H1 (cell line): Measurements from ENCODE around the gene SH3PXD2A. TPM values are rescaled to one million over a fixed set of nuclear protein-coding genes. Genes with fewer than 3 reads are reported as not detected.

Experiments used
- CTCF ChIA-PET: fragments of 300-600 bp; sonication (Branson Sonifier 250); formaldehyde crosslinking; loops from one replicate; lab custom pipeline; 2021; ENCODE audit not compliant: partially characterized antibody; lab: Charles Lee
- POLR2A ChIA-PET: fragments of 300-600 bp; sonication (Branson Sonifier 250); formaldehyde crosslinking; loops from one replicate; lab custom pipeline; 2021; ENCODE audit warnings: inconsistent platforms; ENCODE audit not compliant: partially characterized antibody; lab: Charles Lee
- DNase-seq, 2 experiments: peaks; one replicate each; pipeline versions ENCODE4 v3.0.0 to v3.0.0-alpha.2; 2010 to 2022; ENCODE audit warnings: low spot score in 2 of 2, low read depth in 1 of 2, mixed read lengths in 1 of 2
- FAIRE-seq: peaks from 2 replicates; lab custom pipeline; 2011; peaks lifted over from hg19 to GRCh38; lab: Jason Lieb, UNC
- H2AFZ ChIP-seq: 2 replicates; pipeline ENCODE4 v1.8.1; 2012; ENCODE audit warnings: low read length, inconsistent platforms
- H2AK5ac ChIP-seq: 2 replicates; pipeline ENCODE4 v1.6.1; 2013; ENCODE audit warnings: low read depth, low read length
- H2BK120ac ChIP-seq: replicated peaks from 2 replicates; pipeline ENCODE3; 2013; ENCODE audit warnings: low read depth, low read length, inconsistent platforms
- H2BK12ac ChIP-seq: 2 replicates; pipeline ENCODE4 v1.6.1; 2013; ENCODE audit warnings: low read depth, low read length
- H2BK15ac ChIP-seq: 2 replicates; pipeline ENCODE4 v1.6.1; 2013; ENCODE audit warnings: low read length
- H2BK20ac ChIP-seq: 2 replicates; pipeline ENCODE4 v1.6.1; 2013; ENCODE audit warnings: low read length
- H2BK5ac ChIP-seq: 2 replicates; pipeline ENCODE4 v1.6.1; 2013; ENCODE audit warnings: low read depth, low read length
- H3K14ac ChIP-seq: 2 replicates; pipeline ENCODE4 v1.6.1; 2013; ENCODE audit warnings: inconsistent platforms; ENCODE audit not compliant: insufficient read length
- H3K18ac ChIP-seq: 2 replicates; pipeline ENCODE4 v1.6.1; 2013; ENCODE audit warnings: low read length; ENCODE audit errors: extremely low read depth
- H3K23ac ChIP-seq: 2 replicates; pipeline ENCODE4 v1.6.1; 2013; ENCODE audit warnings: inconsistent platforms; ENCODE audit not compliant: insufficient read length
- H3K23me2 ChIP-seq: 2 replicates; pipeline ENCODE4 v1.6.1; 2013; ENCODE audit warnings: low read depth, low read length
- H3K27ac ChIP-seq: 2 replicates; pipeline ENCODE4 v1.6.1; 2011; ENCODE audit warnings: low read depth, low read length, inconsistent platforms
- H3K27me3 ChIP-seq, 4 experiments: replicated peaks in 1 of 4; 1 replicate in 1 of 4; 2 replicates in 3 of 4; pipeline versions ENCODE4 v1.6.1 to v1.8.1; 2011 to 2013; ENCODE audit warnings: low read length in 3 of 4, mild to moderate bottlenecking in 3 of 4, inconsistent platforms in 2 of 4, mixed read lengths in 2 of 4, moderate library complexity in 1 of 4; ENCODE audit not compliant: control insufficient read depth in 3 of 4, insufficient read depth in 3 of 4; ENCODE audit errors: extremely low read depth in 1 of 4
- H3K36me3 ChIP-seq, 4 experiments: 2 replicates each; pipeline versions ENCODE4 v1.6.1 to v1.8.1; 2011 to 2013; ENCODE audit warnings: mild to moderate bottlenecking in 4 of 4, low read length in 3 of 4, moderate library complexity in 2 of 4, control low read depth in 1 of 4, inconsistent platforms in 1 of 4; ENCODE audit not compliant: insufficient read depth in 4 of 4, control insufficient read depth in 2 of 4
- H3K4ac ChIP-seq: replicated peaks from 2 replicates; pipeline ENCODE3; 2013; ENCODE audit warnings: low read length, low read depth, mixed read lengths, inconsistent platforms; ENCODE audit not compliant: insufficient read length
- H3K4me1 ChIP-seq, 4 experiments: replicated peaks in 1 of 4; 1 replicate in 1 of 4; 2 replicates in 3 of 4; pipeline versions ENCODE4 v1.6.1 to v1.8.1; 2011 to 2013; ENCODE audit warnings: low read length in 3 of 4, inconsistent platforms in 2 of 4, mixed read lengths in 1 of 4; ENCODE audit not compliant: insufficient read depth in 4 of 4, control insufficient read depth in 3 of 4
- H3K4me2 ChIP-seq, 2 experiments: 2 replicates each; pipeline versions ENCODE4 v1.6.1 to v1.8.1; 2011 to 2013; ENCODE audit warnings: low read depth in 2 of 2, low read length in 2 of 2, control low read depth in 1 of 2, inconsistent platforms in 1 of 2, mild to moderate bottlenecking in 1 of 2; ENCODE audit not compliant: insufficient read depth in 1 of 2
- H3K4me3 ChIP-seq, 4 experiments: fragments of 200-600, 300-600 bp in 1 of 4; sonication (generic), shearing (Covaris generic), sonication (Bioruptor Twin) in 1 of 4; 2 replicates each; pipeline versions ENCODE4 v1.5.1 to v1.8.1; 2011 to 2016; ENCODE audit warnings: low read length in 4 of 4, low read depth in 3 of 4, control low read depth in 2 of 4, inconsistent platforms in 2 of 4, mild to moderate bottlenecking in 2 of 4, mixed read lengths in 1 of 4, moderate library complexity in 1 of 4; ENCODE audit not compliant: insufficient read depth in 2 of 4; ENCODE audit errors: extremely low read depth in 1 of 4
- H3K56ac ChIP-seq: replicated peaks from 2 replicates; pipeline ENCODE3; 2013; ENCODE audit warnings: low read depth, mild to moderate bottlenecking, mixed read lengths, low read length, inconsistent platforms; ENCODE audit not compliant: insufficient read length
- H3K79me1 ChIP-seq: 2 replicates; pipeline ENCODE4 v1.6.1; 2013; ENCODE audit warnings: low read depth, low read length, control low read depth
- H3K79me2 ChIP-seq, 2 experiments: 2 replicates each; pipeline versions ENCODE4 v1.6.1 to v1.8.1; 2012 to 2013; ENCODE audit warnings: low read length in 2 of 2, mild to moderate bottlenecking in 2 of 2, inconsistent platforms in 1 of 2; ENCODE audit not compliant: insufficient read depth in 2 of 2, control insufficient read depth in 1 of 2
- H3K9ac ChIP-seq, 4 experiments: replicated peaks in 1 of 4; 1 replicate in 1 of 4; 2 replicates in 3 of 4; pipeline versions ENCODE4 v1.6.1 to v1.8.1; 2011 to 2013; ENCODE audit warnings: low read depth in 3 of 4, low read length in 3 of 4, control low read depth in 2 of 4, mild to moderate bottlenecking in 2 of 4, moderate library complexity in 2 of 4, inconsistent platforms in 1 of 4; ENCODE audit errors: extremely low read depth in 1 of 4
- H3K9me3 ChIP-seq, 2 experiments: 2 replicates each; pipeline versions ENCODE4 v1.6.1 to v1.8.1; 2012 to 2013; ENCODE audit warnings: mild to moderate bottlenecking in 2 of 2, moderate library complexity in 2 of 2, control low read depth in 1 of 2, inconsistent platforms in 1 of 2, low read depth in 1 of 2, low read length in 1 of 2, mixed read lengths in 1 of 2; ENCODE audit not compliant: insufficient read depth in 2 of 2
- H4K20me1 ChIP-seq, 2 experiments: replicated peaks in 1 of 2; 2 replicates each; pipeline versions ENCODE3 to v1.8.1; 2011 to 2013; ENCODE audit warnings: inconsistent platforms in 2 of 2, low read length in 2 of 2, mild to moderate bottlenecking in 1 of 2; ENCODE audit not compliant: insufficient read depth in 2 of 2, control insufficient read depth in 1 of 2
- H4K5ac ChIP-seq: 2 replicates; pipeline ENCODE4 v1.6.1; 2013; ENCODE audit warnings: low read length, low read depth, mixed read lengths, inconsistent platforms; ENCODE audit not compliant: insufficient read length
- H4K8ac ChIP-seq: 2 replicates; pipeline ENCODE4 v1.8.0; 2013; ENCODE audit warnings: mild to moderate bottlenecking, moderate library complexity, low read length, inconsistent platforms; ENCODE audit not compliant: insufficient read depth; ENCODE audit errors: extremely low read depth
- H4K91ac ChIP-seq: replicated peaks from 2 replicates; pipeline ENCODE3; 2013; ENCODE audit warnings: low read length, mixed read lengths, inconsistent platforms; ENCODE audit not compliant: insufficient read length
- ATF3 ChIP-seq: IDR thresholded peaks from 2 replicates; pipeline ENCODE4 v1.6.1; 2011; ENCODE audit warnings: low read depth, mild to moderate bottlenecking, low read length; ENCODE audit not compliant: insufficient read depth
- JUN ChIP-seq: IDR thresholded peaks from 2 replicates; pipeline ENCODE4 v1.6.1; 2011; ENCODE audit warnings: low read depth, mild to moderate bottlenecking, improper control_type of control experiment, low read length
- SIX5 ChIP-seq: IDR thresholded peaks from 2 replicates; pipeline ENCODE4 v1.6.1; 2011; ENCODE audit warnings: mild to moderate bottlenecking, low read depth, low read length
- TBP ChIP-seq: IDR thresholded peaks from 2 replicates; pipeline ENCODE4 v1.6.1; 2011; ENCODE audit warnings: low read depth, low read length, improper control_type of control experiment
- WGBS, 2 experiments: shearing (Covaris generic) in 1 of 2; methylation state at CpG; one replicate each; pipeline versions ENCODE4 v1.1.6 to v1.1.7; 2013 to 2015; ENCODE audit warnings: low lambda C conversion rate in 2 of 2, mixed read lengths in 2 of 2, inconsistent platforms in 1 of 2, low coverage in 1 of 2, missing lambda C conversion rate in 1 of 2; ENCODE audit not compliant: insufficient replicate concordance in 2 of 2, insufficient coverage in 1 of 2, insufficient read length in 1 of 2; ENCODE audit errors: extremely low coverage in 1 of 2, missing lambda C conversion rate in 1 of 2; 5-methylcytosine and 5-hydroxymethylcytosine counted together
- polyA plus RNA-seq, 7 experiments: library from polyadenylated mRNA; depleted of rRNA in 3 of 7; stranded (reverse) in 5 of 7; unstranded in 2 of 7; fragments of >200 nt in 5 of 7; fragments of 200-250 nt in 2 of 7; gene quantifications; 1 replicate in 5 of 7; 2 replicates in 1 of 7; 4 replicates in 1 of 7; pipeline versions ENCODE4 v1.2.1 to v1.2.3, GENCODE V29; 2011 to 2013; ENCODE audit warnings: missing spikeins in 2 of 7, mixed read lengths in 2 of 7
- total RNA-seq: library from RNA; stranded (reverse); fragmentation: NEBNext Ultra II Directional; extraction: Animal tissue kit (Norgen Biotek cat#: 25700); gene quantifications from 2 replicates; pipeline ENCODE4 v1.2.1, GENCODE V29; 2021

SH3PXD2A gene
- total and polyA plus RNA-seq, 2 of the 8 experiments (the other 6 are each of a cell fraction or from before 2014, with no cell fraction given) = 5.4 to 16.3 TPM

- ChIA-PET POLR2A (interaction anchor here (0.9 kb wide), 1 partner anchor 70 kb away, joined by 3 read pairs; no protein-coding TSS in a partner anchor), CTCF (interaction anchor here (0.6 to 6.4 kb wide), 14 partner anchors 8 to 338 kb away, joined by 3 to 64 read pairs (median 3); no protein-coding TSS in a partner anchor)
- no peak overlapping the region for H3K23ac ChIP-seq
- H3K4me2 ChIP-seq = no peak overlapping the region
- H4K20me1 ChIP-seq = no peaks in the 10 kb centered on the region
- no peak overlapping the region for H3K9ac ChIP-seq
- H3K27ac ChIP-seq = no peak overlapping the region
- no peak overlapping the region for H3K4me3 ChIP-seq
- no peak overlapping the region for H2BK120ac ChIP-seq
- H3K56ac ChIP-seq = no peak overlapping the region
- no peaks in the 10 kb centered on the region for H3K36me3 ChIP-seq
- H2BK12ac ChIP-seq = no peak overlapping the region
- H3K4ac ChIP-seq = no peak overlapping the region
- WGBS, 2 experiments = 92 to 100% methylated on average over 1 to 10 of the region's 10 CpGs
- no peak for FAIRE-seq
- 0 out of 2 replicates have a peak overlapping the region, but pooled peaks have one; percentile 5 for H2BK5ac ChIP-seq
- no peak overlapping the region for H2BK20ac ChIP-seq
- TF ChIP-seq JUN (no peak), ATF3 (no peak), SIX5 (no peak), TBP (no peak)
- peaks cover 1 to 7% (median 3%) of the 10 kb centered on the region in 4 experiments; a peak in 5 of 7 replicates for H3K4me1 ChIP-seq
- no peak overlapping the region for H2AFZ ChIP-seq
- H2AK5ac ChIP-seq = no peak overlapping the region
- no peaks in the 10 kb centered on the region for H3K79me1 ChIP-seq
- H3K18ac ChIP-seq = no peak overlapping the region
- no peaks in the 10 kb centered on the region for H3K79me2 ChIP-seq
- peak overlapping the region; percentile 58; the same call in 1 of the 2 replicates for H4K8ac ChIP-seq
- 0 out of 2 replicates have a peak overlapping the region, but pooled peaks have one; percentile 31 for H2BK15ac ChIP-seq
- no peak for DNase-seq
- H4K91ac ChIP-seq = peak overlapping the region; percentile 23
- no peak overlapping the region for H4K5ac ChIP-seq
- H3K23me2 ChIP-seq = no peaks in the 10 kb centered on the region; the same call in 1 of the 2 replicates
- no peak overlapping the region for H3K14ac ChIP-seq
- H3K9me3 ChIP-seq = no peaks in the 10 kb centered on the region
- H3K27me3 ChIP-seq = no peaks in the 10 kb centered on the region
These were observed 307.9 kb downstream of the SH3PXD2A start for GRCh38 chr10:103547391-103547946.
